ENCODE data around the gene NUDT9.
"Not testable (repeated sequence)": the region's sequence is repeated elsewhere in the genome, so short reads cannot be mapped to it uniquely, and the experiment has no call there.

DNA sequence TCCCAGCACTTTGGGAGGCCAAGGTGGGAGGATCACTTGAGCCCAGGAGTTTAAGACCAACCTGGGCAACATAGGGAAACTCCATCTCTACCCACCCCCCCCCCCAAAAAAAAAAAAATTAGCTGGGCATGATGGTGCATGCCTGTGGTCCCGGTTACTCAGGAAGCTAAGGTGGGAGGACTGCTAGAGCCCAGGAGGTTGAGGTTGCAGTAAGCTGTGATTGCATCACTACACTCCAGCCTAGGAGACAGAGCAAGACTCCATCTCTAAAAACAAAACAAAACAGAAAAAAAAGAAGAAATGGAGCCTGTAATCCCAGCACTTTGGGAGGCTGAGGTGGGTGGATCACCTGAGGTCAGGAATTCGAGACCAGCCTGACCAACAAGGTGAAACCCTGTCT is 69.5 kb downstream of the NUDT9 start:
- not testable (repeated sequence) for TF ChIP-seq CTCF (conservative IDR thresholded peaks at IDR 0.05; ENCODE audit: low read depth, low read length); EZH2 (IDR thresholded peaks at IDR 0.05; ENCODE audit: borderline replicate concordance, low read depth, low read length, poor library complexity, severe bottlenecking)
